NCI-H446 (cell line): Measurements from ENCODE around the gene DLGAP1.

Experiments
- DNase-seq, 2 experiments: peaks; one replicate each; lab custom pipeline; 2025; lab: John Stamatoyannopoulos, UW

DLGAP1 gene

DNA sequence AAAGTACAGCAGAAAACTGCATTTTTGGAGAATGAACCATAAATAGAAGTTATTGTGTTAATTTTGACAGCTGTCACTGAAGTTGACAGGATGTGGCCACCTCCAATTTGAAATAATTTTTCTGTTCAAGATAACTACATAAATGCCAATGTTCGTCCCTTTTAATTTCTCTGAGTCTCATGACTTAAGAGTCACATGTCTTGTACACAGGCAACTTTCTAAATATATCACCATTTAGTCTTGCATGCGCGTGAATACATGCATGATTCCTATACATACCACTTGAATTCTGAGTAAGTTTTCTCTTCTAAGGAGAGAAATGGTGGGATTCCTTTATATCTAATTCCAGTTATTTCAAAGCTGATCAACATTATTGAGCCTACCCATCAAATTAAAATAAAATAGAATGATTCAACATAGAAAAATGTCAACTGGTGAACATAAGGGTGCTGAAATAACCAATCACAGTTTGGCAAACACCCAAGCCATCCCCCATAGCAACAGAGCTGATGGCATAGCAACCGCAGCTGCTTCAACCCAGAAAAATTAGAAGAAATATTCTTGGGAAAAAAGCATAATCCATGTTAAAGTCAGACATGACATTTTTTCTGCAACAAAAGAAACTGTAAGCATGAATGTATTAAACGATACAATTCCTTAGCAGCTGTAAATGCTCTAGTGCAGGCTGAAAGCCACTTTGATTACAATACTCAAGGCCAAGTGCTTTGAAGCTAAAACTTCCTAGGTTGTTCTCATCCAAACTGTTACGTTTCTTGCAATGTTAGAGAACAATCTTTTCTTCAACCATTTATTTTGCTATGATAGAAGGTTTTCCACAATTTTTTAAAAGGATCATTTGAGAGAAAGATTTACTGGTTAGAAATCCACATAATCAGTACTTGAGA lies 282.7 kb downstream of the DLGAP1 start:
- peak; percentile 60 to 79 for DNase-seq

GRCh38 chr18:4157352-4157751 lies 297.8 kb downstream of the DLGAP1 start:
- no peak for DNase-seq

DNA sequence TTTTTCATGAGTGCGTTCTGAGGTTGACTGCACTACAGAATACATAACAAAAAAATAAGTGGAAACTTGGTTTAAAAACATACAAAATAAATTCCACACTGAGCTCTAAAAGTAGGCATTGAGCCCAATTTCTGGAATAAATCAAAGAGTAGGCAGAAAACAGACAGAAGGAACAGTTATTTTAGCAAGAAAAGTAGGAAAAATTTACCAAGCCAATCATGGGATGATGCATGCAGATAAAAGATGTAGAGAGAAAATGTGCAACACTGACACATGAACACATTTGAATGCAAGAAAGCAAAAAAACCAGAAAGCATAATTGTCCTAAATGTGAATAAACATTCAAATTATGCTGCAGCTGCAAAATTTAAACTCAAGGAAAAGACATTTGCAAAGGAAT lies 308.3 kb downstream of the DLGAP1 start:
- DNase-seq, result no peak

DNA sequence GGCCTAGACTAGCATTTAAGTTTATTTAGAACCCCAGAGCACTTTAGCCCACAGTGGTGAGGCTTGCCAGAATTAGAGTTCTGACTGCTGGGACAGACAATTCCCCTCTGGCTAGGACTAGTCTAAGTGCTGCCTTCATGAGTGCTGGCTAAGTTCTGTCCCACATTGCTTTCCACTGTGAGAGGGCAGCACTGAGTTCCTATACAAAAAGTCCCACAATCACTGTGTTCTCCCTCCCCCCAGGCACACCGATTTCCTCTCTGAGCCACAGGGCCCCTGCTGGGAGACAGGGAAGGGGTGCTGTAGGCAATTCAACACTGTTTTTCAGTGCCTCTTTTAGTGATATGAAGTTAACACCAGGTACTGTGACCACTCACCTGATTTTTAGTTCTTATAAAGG lies 310.9 kb downstream of the DLGAP1 start:
- DNase-seq, result no peak

GRCh38 chr18:4143585-4143984 lies 311.5 kb downstream of the DLGAP1 start:
- DNase-seq, result no peak

DNA sequence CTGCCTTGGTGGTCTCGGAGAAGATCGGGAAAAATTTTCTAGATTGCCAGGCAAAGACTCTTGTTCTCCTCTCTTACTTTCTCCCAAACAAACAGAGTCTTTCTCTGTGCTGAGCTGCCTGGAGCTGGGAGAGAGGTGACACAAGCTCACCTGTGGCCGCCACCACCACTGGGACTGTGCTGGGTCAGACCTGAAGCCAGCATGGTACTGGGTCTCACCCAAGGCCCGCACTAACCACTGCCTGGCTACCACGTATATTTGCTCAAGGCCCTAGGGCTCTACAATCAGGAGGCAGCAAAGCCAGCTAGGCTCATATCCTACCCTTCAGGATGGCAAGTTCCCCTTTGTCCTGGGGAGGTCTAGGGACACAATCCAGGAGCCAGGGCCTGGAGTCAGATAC lies 312.2 kb downstream of the DLGAP1 start:
- no peak for DNase-seq

DNA sequence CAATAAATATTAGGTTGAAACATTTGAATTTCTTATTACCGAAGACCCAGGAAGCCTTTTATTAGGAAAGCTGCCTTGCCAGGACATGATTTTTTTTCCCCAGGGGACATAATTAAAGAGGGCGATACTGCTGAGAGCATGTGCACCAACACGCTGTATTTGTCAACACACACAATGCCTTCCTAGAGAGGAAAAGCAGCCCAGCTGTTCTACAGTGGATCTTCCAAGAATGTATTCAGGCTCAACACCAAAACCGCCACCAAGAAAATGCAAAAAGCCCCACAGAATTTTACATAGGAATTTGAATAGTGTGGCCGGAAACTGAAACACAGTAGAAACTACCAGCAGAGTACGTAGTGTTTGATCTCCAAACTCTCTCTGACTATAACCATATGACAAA lies 320.4 kb downstream of the DLGAP1 start:
- DNase-seq, result peak; percentile 17 to 66

- no peak for DNase-seq
These were observed 324.1 kb downstream of the DLGAP1 start for GRCh38 chr18:4130734-4131719.

GRCh38 chr18:4126939-4127338 lies 328.2 kb downstream of the DLGAP1 start:
- DNase-seq, result no peak

- DNase-seq, result no peak
These were observed 329.4 kb downstream of the DLGAP1 start for GRCh38 chr18:4125627-4126230.

DNA sequence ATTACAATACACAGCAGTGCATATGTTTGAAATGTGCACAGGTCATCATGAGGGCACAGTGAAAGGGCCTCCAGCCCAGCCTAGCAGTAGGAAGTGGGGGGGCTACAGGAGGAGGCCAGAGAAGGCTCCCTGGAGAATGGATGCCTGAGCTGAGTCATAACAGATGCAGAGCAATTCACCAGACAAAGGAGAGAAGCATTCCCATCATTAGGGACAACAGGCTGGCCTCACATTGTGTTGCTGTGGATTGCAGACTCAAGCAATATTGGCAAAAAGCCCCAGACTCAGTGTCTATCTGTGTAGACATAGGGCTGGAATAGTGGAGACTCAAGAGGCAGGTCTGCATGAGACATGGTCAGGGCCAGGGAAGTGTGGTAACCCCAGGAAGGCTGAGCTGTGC lies 329.9 kb downstream of the DLGAP1 start:
- peak; percentile 21 to 68 for DNase-seq

DNA sequence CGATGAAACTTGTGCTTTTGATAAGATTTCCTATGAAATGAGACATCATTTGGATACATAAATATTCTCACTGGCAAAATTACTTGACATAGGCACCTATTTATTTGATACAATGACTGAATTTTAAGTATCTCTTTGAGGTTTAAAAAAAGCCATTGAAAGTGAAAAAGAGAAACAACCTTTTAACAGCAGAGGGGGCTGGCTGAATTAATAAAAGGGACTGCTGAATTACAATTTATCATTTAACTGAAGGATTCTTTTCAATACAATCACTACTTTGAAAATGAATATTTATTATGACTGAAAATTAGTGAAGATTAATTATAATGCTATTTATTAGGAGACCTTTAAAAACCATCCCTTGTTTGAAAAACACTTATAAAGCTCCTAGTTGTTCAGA lies 335.3 kb downstream of the DLGAP1 start:
- no peak for DNase-seq

GRCh38 chr18:4119127-4119648 lies 335.9 kb downstream of the DLGAP1 start:
- DNase-seq, result no peak

DNA sequence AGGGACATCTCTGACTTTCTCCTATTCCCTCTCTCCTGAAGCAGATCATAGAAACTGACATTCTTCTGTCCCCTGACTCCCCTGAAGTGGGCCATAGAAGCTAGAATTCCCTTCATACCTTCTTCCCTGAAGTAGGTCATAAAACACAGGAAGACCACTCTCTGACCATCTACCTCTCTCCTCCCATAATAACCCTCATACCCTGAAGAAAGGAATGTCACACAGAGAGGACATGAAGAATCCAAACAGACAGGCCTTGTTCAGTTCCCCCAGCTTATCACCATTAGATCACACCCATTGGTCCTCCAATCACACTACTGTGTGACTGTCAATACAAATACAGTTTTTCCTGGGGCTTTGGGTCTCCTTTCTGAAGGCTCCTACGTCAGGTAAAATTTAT lies 347.1 kb downstream of the DLGAP1 start:
- no peak for DNase-seq

DNA sequence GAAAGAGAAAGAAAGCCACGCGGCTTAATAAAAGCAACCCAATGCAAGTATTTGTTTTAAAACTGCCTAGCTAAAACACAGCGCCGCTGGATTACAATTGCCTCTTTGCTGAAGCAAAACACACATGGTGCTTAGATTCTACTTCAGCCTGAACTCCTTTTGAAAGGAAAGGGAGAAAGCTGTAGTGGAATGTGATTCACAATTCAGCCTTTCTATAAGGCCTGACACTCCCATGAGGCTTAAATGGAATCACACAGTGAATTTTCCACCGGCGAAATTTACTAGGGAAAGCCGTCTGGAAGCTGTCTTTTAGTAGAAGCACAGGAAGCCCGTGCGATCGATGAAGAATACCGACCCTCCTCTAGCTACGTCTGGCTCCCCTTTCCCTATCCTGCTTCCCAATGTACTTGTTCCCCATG lies 348.0 kb downstream of the DLGAP1 start:
- DNase-seq, result no peak

GRCh38 chr18:4106407-4107033 lies 348.6 kb downstream of the DLGAP1 start:
- peak; percentile 56 to 69 for DNase-seq

GRCh38 chr18:4102901-4103300 lies 352.2 kb downstream of the DLGAP1 start:
- no peak for DNase-seq

GRCh38 chr18:4101009-4101408 lies 354.1 kb downstream of the DLGAP1 start:
- no peak for DNase-seq

DNA sequence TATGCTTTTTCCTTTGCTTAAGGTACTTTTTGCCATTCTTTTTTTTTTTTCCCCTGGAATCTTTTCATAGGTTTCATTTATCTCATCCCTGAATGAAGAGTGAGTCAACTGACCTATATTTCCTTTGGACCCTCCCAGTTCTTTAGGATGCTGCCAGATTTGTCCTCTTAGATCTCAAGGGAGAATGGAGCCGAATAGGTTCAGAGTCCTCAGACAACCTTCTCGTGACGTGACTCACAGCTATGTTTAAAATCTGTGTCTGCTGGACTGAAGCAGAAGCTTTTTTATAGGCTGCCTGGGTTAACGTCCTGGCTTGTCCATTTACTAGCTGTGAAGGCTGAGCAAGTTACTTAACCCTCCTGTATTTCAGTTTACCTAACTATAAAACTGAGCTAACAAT lies 358.6 kb downstream of the DLGAP1 start:
- DNase-seq, result no peak

- DNase-seq, result no peak
These were observed 361.4 kb downstream of the DLGAP1 start for GRCh38 chr18:4093676-4094075.

GRCh38 chr18:4084382-4084900 lies 370.7 kb downstream of the DLGAP1 start:
- DNase-seq, result no peak
